ENCODE measurements around the gene SND1. TPM values are rescaled to one million over a fixed set of nuclear protein-coding genes. Genes with fewer than 3 reads are reported as not detected.

SND1 gene
- total and polyA plus RNA-seq, 2 donors (not counting 1 experiment from before 2014, with no cell fraction given), result 137 to 174 TPM

- H3K36me3 ChIP-seq (ENCODE audit: control insufficient read depth, insufficient read depth, low read length), result no peaks in the 10 kb centered on the region
- H3K4me2 ChIP-seq (ENCODE audit: extremely low read depth, insufficient read depth, low read length), result no peak overlapping the region
- H3K4me3 ChIP-seq (replicated peaks in 1 of 4; ENCODE audit: control extremely low read depth in 1 of 4, insufficient read depth in 1 of 4, low read depth in 3 of 4, low read length in 4 of 4), result no peak overlapping the region
- TF ChIP-seq CTCF (conservative IDR thresholded peaks at IDR 0.05 in 1 of 2, IDR thresholded peaks at IDR 0.05 in 1 of 2; ENCODE audit: low read depth in 1 of 2, low read length in 2 of 2), result no peak
- TF ChIP-seq EZH2 (IDR thresholded peaks at IDR 0.05; ENCODE audit: low read length, missing control alignments), result no peak
- DNase-seq (ENCODE audit: low read depth in 2 of 2), result peak in 1 of 2 donors; percentile 36
- peaks cover 2% of the 10 kb centered on the region for H3K4me1 ChIP-seq (ENCODE audit: control insufficient read depth, extremely low read depth, insufficient read depth, low read length)
- no peaks in the 10 kb centered on the region for H3K27me3 ChIP-seq (ENCODE audit: control insufficient read depth, insufficient read depth, low read length)
- no peaks in the 10 kb centered on the region for H4K20me1 ChIP-seq (ENCODE audit: control insufficient read depth, extremely low read depth, insufficient read depth, low read length)
- H3K9me3 ChIP-seq (ENCODE audit: control insufficient read depth, insufficient read depth, low read depth, low read length), result no peaks in the 10 kb centered on the region
- no peak overlapping the region for H2AFZ ChIP-seq (ENCODE audit: low read length)
- H3K9ac ChIP-seq (ENCODE audit: insufficient read depth, low read length), result no peak overlapping the region
- H3K79me2 ChIP-seq (ENCODE audit: control insufficient read depth, insufficient read depth, low read length), result no peaks in the 10 kb centered on the region
- H3K27ac ChIP-seq (ENCODE audit: insufficient read depth, low read length), result no peak overlapping the region
Observed at GRCh38 chr7:127986581-127987521, 334.9 kb downstream of the SND1 start.

DNA sequence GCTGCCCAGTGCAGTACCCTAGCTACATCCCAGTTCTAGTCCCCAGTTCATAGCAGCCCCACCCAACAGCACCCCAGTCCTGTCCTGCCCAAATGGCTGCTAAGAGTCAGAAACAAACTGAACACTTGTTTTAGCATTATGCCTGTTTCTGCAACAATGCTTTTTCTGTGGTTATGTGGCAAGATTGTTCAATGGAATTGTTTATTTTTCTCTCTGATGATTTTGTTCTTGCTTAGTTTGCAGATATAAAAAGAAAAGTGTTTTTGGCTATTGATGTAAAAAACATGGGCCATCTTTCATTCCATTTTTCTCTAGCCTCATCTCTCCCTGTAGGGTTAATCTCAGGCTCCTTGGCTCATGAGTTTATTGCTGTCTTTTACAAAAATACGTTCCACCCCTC, 336.8 kb downstream of the SND1 start:
- H3K79me2 ChIP-seq (ENCODE audit: control insufficient read depth, insufficient read depth, low read length), result no peaks in the 10 kb centered on the region
- no peaks in the 10 kb centered on the region for H4K20me1 ChIP-seq (ENCODE audit: control insufficient read depth, extremely low read depth, insufficient read depth, low read length)
- H3K4me1 ChIP-seq (ENCODE audit: control insufficient read depth, extremely low read depth, insufficient read depth, low read length), result peaks cover 2% of the 10 kb centered on the region
- H2AFZ ChIP-seq (ENCODE audit: low read length), result no peak overlapping the region
- peak in 1 of 2 donors; percentile 45 for DNase-seq (ENCODE audit: low read depth in 2 of 2)
- no peaks in the 10 kb centered on the region for H3K9me3 ChIP-seq (ENCODE audit: control insufficient read depth, insufficient read depth, low read depth, low read length)
- H3K4me2 ChIP-seq (ENCODE audit: extremely low read depth, insufficient read depth, low read length), result no peak overlapping the region
- TF ChIP-seq EZH2 (IDR thresholded peaks at IDR 0.05; ENCODE audit: low read length, missing control alignments) (no peak), CTCF (conservative IDR thresholded peaks at IDR 0.05 in 1 of 2, IDR thresholded peaks at IDR 0.05 in 1 of 2; ENCODE audit: low read depth in 1 of 2, low read length in 2 of 2) (no peak)
- H3K36me3 ChIP-seq (ENCODE audit: control insufficient read depth, insufficient read depth, low read length), result no peaks in the 10 kb centered on the region
- H3K27me3 ChIP-seq (ENCODE audit: control insufficient read depth, insufficient read depth, low read length), result no peaks in the 10 kb centered on the region
- H3K4me3 ChIP-seq (replicated peaks in 1 of 4; ENCODE audit: control extremely low read depth in 1 of 4, insufficient read depth in 1 of 4, low read depth in 3 of 4, low read length in 4 of 4), result no peak overlapping the region
- H3K27ac ChIP-seq (ENCODE audit: insufficient read depth, low read length), result no peak overlapping the region
- H3K9ac ChIP-seq (ENCODE audit: insufficient read depth, low read length), result no peak overlapping the region

- Histone ChIP-seq H3K27me3 (ENCODE audit: control insufficient read depth, insufficient read depth, low read length) (no peaks in the 10 kb centered on the region), H3K27ac (ENCODE audit: insufficient read depth, low read length) (no peak overlapping the region), H3K4me2 (ENCODE audit: extremely low read depth, insufficient read depth, low read length) (no peak overlapping the region), H2AFZ (ENCODE audit: low read length) (no peak overlapping the region), H3K79me2 (ENCODE audit: control insufficient read depth, insufficient read depth, low read length) (no peaks in the 10 kb centered on the region), H3K4me3 (replicated peaks in 1 of 4; ENCODE audit: control extremely low read depth in 1 of 4, insufficient read depth in 1 of 4, low read depth in 3 of 4, low read length in 4 of 4) (no peak overlapping the region), H3K9me3 (ENCODE audit: control insufficient read depth, insufficient read depth, low read depth, low read length) (no peaks in the 10 kb centered on the region), H4K20me1 (ENCODE audit: control insufficient read depth, extremely low read depth, insufficient read depth, low read length) (no peaks in the 10 kb centered on the region), H3K4me1 (ENCODE audit: control insufficient read depth, extremely low read depth, insufficient read depth, low read length) (peaks cover 12% of the 10 kb centered on the region), H3K9ac (ENCODE audit: insufficient read depth, low read length) (no peak overlapping the region), H3K36me3 (ENCODE audit: control insufficient read depth, insufficient read depth, low read length) (no peaks in the 10 kb centered on the region)
- no peak for DNase-seq (ENCODE audit: low read depth in 2 of 2)
- no peak for TF ChIP-seq EZH2 (IDR thresholded peaks at IDR 0.05; ENCODE audit: low read length, missing control alignments)
- TF ChIP-seq CTCF (conservative IDR thresholded peaks at IDR 0.05 in 1 of 2, IDR thresholded peaks at IDR 0.05 in 1 of 2; ENCODE audit: low read depth in 1 of 2, low read length in 2 of 2), result no peak
Observed at GRCh38 chr7:127993317-127993716, 341.3 kb downstream of the SND1 start.
